Stimulated activated CD4-positive, alpha-beta T cell treated with anti-CD3 and anti-CD28 coated beads, Interleukin-1b, Interleukin-23, amount 100 ng/mL, for 48 hours (primary cell): ENCODE results near the gene SNX10.

Experiments used
- DNase-seq: peaks from one replicate; pipeline ENCODE4 v3.0.0-alpha.2; 2020

SNX10 gene

GRCh38 chr7:26298472-26299058 is 6.9 kb downstream of the SNX10 start:
- DNase-seq: no peak

- no peak for DNase-seq
Measured at GRCh38 chr7:26305090-26305868, 13.6 kb downstream of the SNX10 start.

GRCh38 chr7:26305869-26306665 is 14.4 kb downstream of the SNX10 start:
- DNase-seq: no peak

GRCh38 chr7:26306790-26307189 is 15.1 kb downstream of the SNX10 start:
- no peak for DNase-seq

- DNase-seq: no peak
Measured at GRCh38 chr7:26307226-26307625, 15.6 kb downstream of the SNX10 start.

- DNase-seq: no peak
Measured at GRCh38 chr7:26307791-26308190, 16.1 kb downstream of the SNX10 start.

- DNase-seq: no peak
Measured at GRCh38 chr7:26308551-26308950, 16.9 kb downstream of the SNX10 start.

- no peak for DNase-seq
Measured at GRCh38 chr7:26309089-26309488, 17.4 kb downstream of the SNX10 start.

GRCh38 chr7:26311798-26312197 is 20.1 kb downstream of the SNX10 start:
- DNase-seq: no peak

- DNase-seq: no peak
Measured at GRCh38 chr7:26317211-26317610, 25.5 kb downstream of the SNX10 start.

- no peak for DNase-seq
Measured at GRCh38 chr7:26318921-26319320, 27.3 kb downstream of the SNX10 start.

GRCh38 chr7:26319636-26320035 is 28.0 kb downstream of the SNX10 start:
- no peak for DNase-seq

- no peak for DNase-seq
Measured at GRCh38 chr7:26320878-26321277, 29.2 kb downstream of the SNX10 start.

GRCh38 chr7:26321435-26321834 is 29.8 kb downstream of the SNX10 start:
- no peak for DNase-seq

GRCh38 chr7:26326211-26326610 is 34.5 kb downstream of the SNX10 start:
- no peak for DNase-seq

- DNase-seq: no peak
Measured at GRCh38 chr7:26328498-26329390, 37.1 kb downstream of the SNX10 start.

GRCh38 chr7:26329520-26330255 is 38.0 kb downstream of the SNX10 start:
- DNase-seq: no peak

GRCh38 chr7:26331113-26331512 is 39.5 kb downstream of the SNX10 start:
- no peak for DNase-seq

GRCh38 chr7:26331789-26332188 is 40.1 kb downstream of the SNX10 start:
- DNase-seq: no peak

- DNase-seq: no peak
Measured at GRCh38 chr7:26332698-26333097, 41.0 kb downstream of the SNX10 start.

- no peak for DNase-seq
Measured at GRCh38 chr7:26334166-26334859, 42.7 kb downstream of the SNX10 start.
